ENCODE data around the gene PACC1.
"Not testable (repeated sequence)": the region's sequence is repeated elsewhere in the genome, so short reads cannot be mapped to it uniquely, and the experiment has no call there.

PACC1 gene

GRCh38 chr1:212326541-212326940 is 88.1 kb downstream of the PACC1 start:
- no peak for DNase-seq

GRCh38 chr1:212323066-212323465 is 91.6 kb downstream of the PACC1 start:
- no peak for DNase-seq

- DNase-seq: not testable (repeated sequence)
These were observed 93.7 kb downstream of the PACC1 start for GRCh38 chr1:212321031-212321430.

GRCh38 chr1:212317916-212318315 is 96.8 kb downstream of the PACC1 start:
- no peak for DNase-seq

GRCh38 chr1:212315907-212316306 is 98.8 kb downstream of the PACC1 start:
- no peak for DNase-seq

GRCh38 chr1:212315184-212315583 is 99.5 kb downstream of the PACC1 start:
- DNase-seq: no peak

Data from femur (tissue), 1 donor.